Upper lobe of left lung (tissue), 4 donors: Measurements from ENCODE around the gene COL15A1.

ENCODE experiments used
- CTCF ChIP-seq, 6 experiments: fragments of 450-650 bp in 4 of 6; fragments of 200-600 bp in 2 of 6; sonication (generic) in 2 of 6; IDR thresholded peaks; one replicate each; pipeline ENCODE4 v1.5.1; 2016 to 2019; ENCODE audit warnings: antibody characterized with exemption in 6 of 6
- EP300 ChIP-seq, 4 donors: sonication (generic); formaldehyde crosslinking; IDR thresholded peaks; one replicate each; pipeline ENCODE4 v1.5.1; 2017; ENCODE audit warnings: antibody characterized with exemption in 4 of 4, control low read depth in 2 of 4

- no peak for TF ChIP-seq CTCF (IDR thresholded peaks at IDR 0.05)
- no peak for TF ChIP-seq EP300 (IDR thresholded peaks at IDR 0.05)
These were observed 29.0 kb downstream of the COL15A1 start for GRCh38 chr9:98972716-98973115.
